ENCODE measurements around the gene OR2A25.

Gene OR2A25

DNA sequence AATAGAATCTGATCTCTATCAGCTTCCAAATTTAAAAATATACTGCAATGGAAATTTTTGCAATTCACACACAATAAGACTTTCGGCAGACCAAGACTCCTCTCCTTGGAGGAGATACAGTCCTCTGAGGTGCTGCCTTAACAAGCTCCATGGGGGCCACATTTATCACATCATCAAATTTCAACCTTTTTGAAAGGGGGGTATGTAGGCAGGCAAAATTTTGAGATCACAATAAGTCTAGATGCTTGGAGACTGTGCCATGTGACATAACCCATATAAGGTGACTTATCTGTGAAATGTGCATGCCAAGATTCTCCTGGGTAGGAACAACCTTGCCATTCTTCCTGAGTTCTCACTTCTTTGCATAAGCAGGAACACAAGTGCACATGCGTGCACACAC, 16.4 kb downstream of the OR2A25 start, which contains the start of gene OR2A12:
Gene OR2A12, plus strand, starts transcription at position 301 of the 400 bp plus-strand sequence. CDS start 8,830 bp downstream, outside the sequence.
- FAIRE-seq = no peak

DNA sequence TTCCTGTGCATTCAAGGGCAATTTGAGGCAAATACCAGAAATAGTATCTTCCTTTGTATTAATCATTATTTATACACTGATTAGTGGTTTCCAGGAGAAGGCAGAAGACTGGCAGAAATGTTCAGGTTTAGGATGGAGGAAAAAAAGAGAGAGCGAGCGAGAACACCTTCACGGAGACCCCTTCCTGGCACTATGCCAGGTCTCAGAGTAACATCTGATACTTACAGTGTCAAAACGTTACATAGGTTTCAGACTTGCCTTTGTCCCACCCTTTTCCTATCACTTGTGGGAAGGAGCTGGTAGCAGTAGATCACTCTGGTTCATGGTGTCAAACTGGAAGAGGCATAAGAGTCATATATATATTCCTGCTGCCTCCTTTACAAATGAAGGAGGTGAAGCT, 17.1 kb downstream of the OR2A25 start:
- FAIRE-seq = no peak

DNA sequence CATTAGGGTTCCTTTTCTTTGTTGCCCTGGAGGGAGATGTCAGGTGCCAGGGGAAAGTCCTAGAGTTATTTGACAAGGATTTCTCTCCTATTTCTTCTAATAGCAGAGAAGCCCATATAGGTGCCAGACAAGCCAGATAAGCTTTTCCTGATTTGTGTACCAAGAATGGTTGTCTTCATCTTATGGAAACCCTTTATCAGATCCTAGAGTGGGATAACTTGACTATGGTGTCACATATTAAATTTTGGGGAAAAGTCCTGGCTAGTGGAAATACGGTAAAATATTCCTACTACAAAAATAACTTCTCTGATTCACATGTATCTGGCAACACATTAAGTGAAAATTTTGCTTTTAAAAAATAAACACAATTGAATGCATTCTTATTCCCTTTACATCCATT, 17.6 kb downstream of the OR2A25 start:
- no peak for FAIRE-seq

DNA sequence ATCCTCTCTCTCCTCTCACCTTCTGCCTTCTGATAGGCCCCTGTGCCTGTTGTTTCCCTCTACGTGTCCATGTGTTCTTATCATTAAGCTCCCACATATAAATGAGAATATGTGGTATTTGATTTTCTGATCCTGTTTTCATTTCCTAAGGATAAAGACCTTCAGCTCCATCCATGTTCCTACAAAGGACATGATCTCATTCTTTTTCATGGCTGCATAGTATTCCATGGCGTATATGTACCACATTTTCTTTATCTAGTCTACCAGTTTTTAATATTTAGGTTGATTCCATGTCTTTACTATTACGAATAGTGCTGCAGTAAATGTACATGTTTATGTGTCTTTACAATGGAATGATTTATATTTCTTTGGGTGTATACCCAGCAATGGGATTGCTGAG, 21.1 kb downstream of the OR2A25 start:
- FAIRE-seq = no peak

DNA sequence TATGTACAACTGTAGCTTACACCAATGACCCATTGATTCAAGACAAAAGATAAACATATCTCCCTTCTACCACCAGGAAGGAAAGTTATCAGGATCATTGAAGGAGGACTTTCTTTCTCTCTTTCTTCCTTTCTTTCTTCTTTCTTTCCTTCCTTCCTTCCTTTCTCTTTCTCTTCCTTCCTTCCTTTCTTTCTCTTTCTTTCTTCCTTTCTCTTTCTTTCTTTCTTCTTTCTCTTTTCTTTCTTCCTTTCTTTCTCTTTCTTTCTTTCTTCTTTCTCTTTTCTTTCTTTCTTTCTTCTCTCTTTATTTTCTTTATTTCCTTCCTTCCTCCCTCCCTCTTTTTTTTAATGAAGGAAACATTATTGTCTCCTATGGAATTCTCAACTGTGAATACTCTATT, 29.2 kb downstream of the OR2A25 start:
- FAIRE-seq = no peak

DNA sequence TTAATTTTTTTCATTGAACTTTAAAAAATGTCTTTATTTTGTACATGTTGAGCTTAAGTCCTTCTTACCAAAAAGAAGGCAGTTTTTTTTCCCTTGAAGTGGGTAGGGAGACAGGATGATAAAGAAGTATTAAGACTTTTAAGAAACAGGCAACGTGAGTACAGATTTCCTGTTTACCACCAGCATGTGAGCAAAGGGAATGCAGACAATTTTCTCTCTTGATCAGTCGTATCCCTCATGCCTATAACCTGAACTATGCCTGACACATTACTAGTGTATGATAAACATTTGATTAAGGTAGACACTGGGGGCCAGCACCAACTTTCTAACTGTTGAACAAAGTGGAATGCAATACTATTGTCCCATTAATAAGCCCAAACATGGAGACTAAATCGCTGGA, 31.0 kb downstream of the OR2A25 start:
- FAIRE-seq = no peak

DNA sequence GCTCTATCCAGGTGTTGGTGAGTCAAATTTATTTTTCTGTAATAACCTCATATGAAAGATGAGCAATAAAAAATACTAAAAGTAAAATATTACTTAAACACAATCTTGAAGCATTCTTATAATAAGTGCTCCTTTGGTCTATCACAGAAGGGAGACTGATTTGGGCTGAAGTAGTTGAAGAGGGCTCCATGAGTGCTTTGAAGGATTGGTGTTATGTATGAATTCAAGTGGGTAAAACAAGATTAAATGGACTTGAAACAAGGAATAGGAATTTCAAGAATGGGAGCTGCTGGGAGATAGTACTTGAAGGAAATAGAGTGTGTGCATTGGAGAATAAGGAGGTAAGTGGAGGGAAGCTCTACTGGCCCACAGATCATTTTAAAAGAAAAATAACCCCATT, 32.4 kb downstream of the OR2A25 start:
- no peak for FAIRE-seq

DNA sequence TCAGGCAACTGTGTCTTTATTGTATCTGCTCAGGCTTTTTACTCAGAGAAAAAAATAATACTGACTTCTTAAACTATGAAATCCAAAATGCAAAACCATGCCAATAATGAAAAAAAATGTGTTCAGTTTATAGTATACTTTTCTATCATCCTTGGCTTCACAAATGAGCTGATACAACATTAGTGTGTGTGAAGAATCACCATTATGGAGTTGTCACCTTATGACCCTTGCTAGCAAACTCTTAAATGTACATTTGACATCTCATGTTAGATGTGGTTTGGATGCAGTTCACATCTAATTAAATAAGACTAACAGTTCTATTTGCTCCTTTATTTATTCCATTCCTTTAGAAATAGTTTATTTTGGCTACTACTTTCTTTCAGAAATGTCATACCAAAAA, 35.6 kb downstream of the OR2A25 start:
- no peak for FAIRE-seq

DNA sequence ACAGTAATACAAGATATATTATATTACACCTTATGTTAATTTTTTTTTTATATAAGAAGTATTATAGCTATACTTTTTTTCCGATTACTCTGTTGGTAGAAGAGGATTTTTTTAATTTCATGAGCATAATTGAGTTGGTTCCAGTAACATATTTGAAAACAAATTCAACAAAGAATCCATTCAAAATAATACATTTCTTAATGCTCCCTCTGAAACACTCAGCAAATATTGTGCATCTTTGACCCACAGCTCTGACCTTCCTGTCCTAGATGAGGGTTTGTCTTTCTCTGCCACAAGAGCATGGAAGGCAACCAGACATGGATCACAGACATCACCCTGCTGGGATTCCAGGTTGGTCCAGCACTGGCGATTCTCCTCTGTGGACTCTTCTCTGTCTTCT, 39.7 kb downstream of the OR2A25 start, which contains the start of gene OR2A2:
Gene OR2A2, plus strand, starts transcription at position 301 of the 400 bp plus-strand sequence. Its CDS starts 0 bp downstream, at position 301.
- no peak for FAIRE-seq

DNA sequence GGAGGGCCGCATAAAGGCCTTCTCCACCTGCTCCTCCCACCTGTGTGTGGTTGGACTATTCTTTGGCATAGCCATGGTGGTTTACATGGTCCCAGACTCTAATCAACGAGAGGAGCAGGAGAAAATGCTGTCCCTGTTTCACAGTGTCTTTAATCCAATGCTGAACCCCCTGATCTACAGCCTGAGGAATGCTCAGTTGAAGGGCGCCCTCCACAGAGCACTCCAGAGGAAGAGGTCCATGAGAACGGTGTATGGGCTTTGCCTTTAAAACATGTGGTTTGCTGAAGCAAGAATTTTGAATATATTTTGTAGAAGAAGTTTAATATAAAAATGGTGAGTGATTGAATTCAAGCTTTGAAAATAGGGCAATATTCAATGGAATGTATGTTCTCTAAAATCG, 40.7 kb downstream of the OR2A25 start:
- no peak for FAIRE-seq

DNA sequence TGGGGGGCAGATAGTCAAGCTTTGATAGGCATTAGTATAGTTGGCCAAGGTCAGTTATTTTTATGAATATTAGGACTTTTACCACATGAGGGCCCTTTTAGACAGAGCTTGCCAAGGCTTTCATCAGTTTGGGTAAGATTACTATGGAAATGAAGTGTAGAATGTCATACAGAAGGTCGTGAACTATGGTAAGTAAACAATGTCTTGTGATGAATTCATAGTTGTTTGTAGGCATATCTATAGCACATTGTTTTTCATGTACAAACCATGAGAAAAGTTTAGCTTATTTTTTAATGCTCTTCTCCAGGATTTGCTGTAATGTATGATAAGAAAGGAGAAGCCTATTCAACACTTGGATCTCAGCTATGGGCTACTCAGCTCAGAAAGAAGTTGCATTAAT, 44.0 kb downstream of the OR2A25 start:
- no peak for FAIRE-seq

DNA sequence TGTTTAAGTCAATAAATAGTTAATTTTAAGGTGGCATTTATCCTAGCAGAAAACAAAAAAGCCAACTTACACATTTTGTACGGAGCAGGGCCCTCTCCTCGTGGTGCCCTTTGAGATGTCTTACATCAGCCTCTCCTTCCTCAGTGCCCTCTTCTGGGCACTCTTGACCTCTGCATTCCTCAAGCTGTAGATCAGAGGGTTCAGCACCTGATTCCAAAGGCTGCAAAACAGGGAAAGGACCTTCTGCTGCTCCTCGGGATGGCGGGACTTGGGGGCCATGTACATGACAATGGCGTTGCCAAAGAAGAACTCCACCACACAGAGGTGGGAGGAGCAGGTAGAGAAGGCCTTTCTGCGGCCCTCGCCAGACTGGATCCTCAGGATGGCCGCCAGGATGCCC, 48.7 kb downstream of the OR2A25 start:
- FAIRE-seq = no peak

DNA sequence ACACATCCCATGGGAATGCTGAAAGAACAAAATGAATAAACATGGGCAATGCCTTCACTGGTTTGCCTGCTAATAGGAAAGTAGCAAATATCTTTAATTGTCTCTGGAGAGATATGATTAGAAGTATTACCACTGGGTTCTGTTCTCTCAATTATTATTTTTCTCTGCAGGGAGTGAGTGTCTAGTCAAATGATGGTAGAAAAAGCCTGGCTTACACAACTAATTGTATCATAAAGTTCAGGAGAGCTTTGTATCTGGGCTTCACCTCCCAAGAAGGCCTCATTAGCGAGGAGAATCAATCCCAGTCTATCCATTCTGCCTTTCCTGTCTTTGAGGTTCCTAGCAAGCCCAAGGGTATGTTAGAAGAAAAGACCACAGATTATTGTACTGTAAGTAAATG, 53.3 kb downstream of the OR2A25 start, which contains the start of gene OR2A14:
Gene OR2A14, plus strand, starts transcription at position 301 of the 400 bp plus-strand sequence. CDS start 5,937 bp downstream, outside the sequence.
- FAIRE-seq = no peak
